ENCODE data around the gene RERE. TPM values are rescaled to one million over a fixed set of nuclear protein-coding genes. Genes with fewer than 3 reads are reported as not detected.

RERE gene
- total and polyA plus RNA-seq, 2 donors (not counting 3 experiments of a cell fraction or from before 2014, with no cell fraction given): 14.1 to 113 TPM

- Histone ChIP-seq H3K4me1 (ENCODE audit: control insufficient read depth, extremely low read depth, insufficient read depth, low read length) (peaks cover 27% of the 10 kb centered on the region), H2AFZ (ENCODE audit: low read depth, low read length) (no peak overlapping the region), H3K9ac (replicated peaks; ENCODE audit: extremely low read depth, insufficient read depth, low read length) (peak overlapping the region; percentile 81), H3K27me3 (ENCODE audit: control insufficient read depth in 2 of 2, insufficient read depth in 2 of 2, low read length in 2 of 2) (no peaks in the 10 kb centered on the region), H3K9me1 (replicated peaks; ENCODE audit: control insufficient read depth, extremely low read depth, insufficient read depth, low read length) (no peaks in the 10 kb centered on the region), H3K27ac (ENCODE audit: insufficient read depth, low read depth, low read length) (peak overlapping the region; percentile 62), H4K20me1 (replicated peaks; ENCODE audit: control insufficient read depth, extremely low read depth, insufficient read depth, low read length) (no peaks in the 10 kb centered on the region), H3K9me3 (replicated peaks; ENCODE audit: control insufficient read depth, insufficient read depth, low read length) (no peaks in the 10 kb centered on the region), H3K36me3 (ENCODE audit: control insufficient read depth in 2 of 2, extremely low read depth in 1 of 2, insufficient read depth in 2 of 2, low read length in 2 of 2) (peaks cover 4 to 14% of the 10 kb centered on the region in 2 experiments), H3K4me2 (ENCODE audit: insufficient read depth, low read length) (peak overlapping the region; percentile 97), H3K4me3 (replicated peaks in 1 of 3; ENCODE audit: insufficient read depth in 1 of 3, low read depth in 1 of 3, low read length in 3 of 3) (peak overlapping the region; percentile 79 to 90 (median 87)), H3K79me2 (ENCODE audit: control insufficient read depth, insufficient read depth, low read length) (peaks cover 52% of the 10 kb centered on the region)
- FAIRE-seq (peak; percentile 74), DNase-seq (ENCODE audit: low read depth, low spot score) (peak; percentile 70)
- CTCF ChIA-PET: interaction anchor here (1.3 to 3.6 kb wide), 6 partner anchors 10 to 281 kb away, joined by 3 to 28 read pairs (median 4); no protein-coding TSS in a partner anchor
- intact Hi-C loops (cut with micrococcal nuclease) (loop anchor here (1.0 to 10.0 kb wide), 4 partner anchors 10 to 432 kb away; no protein-coding TSS in a partner anchor), dilution Hi-C loops (cut with MboI; ENCODE audit: extremely low pct_ligation_motif_present, low sequenced_read_pairs) (no loop called here)
- no TSS peak for BruUV-seq (replicated peaks)
- TF ChIP-seq POLR2A (IDR thresholded peaks at IDR 0.05; ENCODE audit: low read depth, low read length): peak; percentile 26
- no peak for TF ChIP-seq CTCF (IDR thresholded peaks at IDR 0.05; ENCODE audit: extremely low read depth in 1 of 2, insufficient read depth in 1 of 2, low read depth in 1 of 2, low read length in 2 of 2)
- POLR2A ChIA-PET: interaction anchor here (1.2 kb wide), 1 partner anchor 11 kb away, joined by 4 read pairs; no protein-coding TSS in a partner anchor
These were observed 394.8 kb downstream of the RERE start for GRCh38 chr1:8422510-8423268.

- FAIRE-seq: no peak
- no TSS peak for BruUV-seq (replicated peaks)
These were observed 395.7 kb downstream of the RERE start for GRCh38 chr1:8421721-8422120.

More at GRCh38 chr1:8421721-8422120, 395.7 kb downstream of the RERE start:
- TF ChIP-seq POLR2A (IDR thresholded peaks at IDR 0.05; ENCODE audit: low read depth, low read length) (no peak), JUN (IDR thresholded peaks at IDR 0.05; ENCODE audit: borderline replicate concordance, insufficient read depth, insufficient read length, low read depth) (no peak), CTCF (IDR thresholded peaks at IDR 0.05; ENCODE audit: extremely low read depth in 1 of 2, insufficient read depth in 1 of 2, low read depth in 1 of 2, low read length in 2 of 2) (no peak)
- ChIA-PET POLR2A (interaction anchor here (1.2 kb wide), 1 partner anchor 10 kb away, joined by 4 read pairs; no protein-coding TSS in a partner anchor), CTCF (interaction anchor here (1.1 to 3.6 kb wide), 5 partner anchors 9 to 48 kb away, joined by 3 to 28 read pairs (median 4); no protein-coding TSS in a partner anchor)
- peaks cover 5 to 14% of the 10 kb centered on the region in 2 experiments for H3K36me3 ChIP-seq (ENCODE audit: control insufficient read depth in 2 of 2, extremely low read depth in 1 of 2, insufficient read depth in 2 of 2, low read length in 2 of 2)
- H3K4me3 ChIP-seq (replicated peaks in 1 of 3; ENCODE audit: insufficient read depth in 1 of 3, low read depth in 1 of 3, low read length in 3 of 3): peak overlapping the region in 2 of 3 experiments; percentile 31 to 87
- H3K4me1 ChIP-seq (ENCODE audit: control insufficient read depth, extremely low read depth, insufficient read depth, low read length): peaks cover 30% of the 10 kb centered on the region
- peak overlapping the region; percentile 81 for H3K9ac ChIP-seq (replicated peaks; ENCODE audit: extremely low read depth, insufficient read depth, low read length)
- H3K4me2 ChIP-seq (ENCODE audit: insufficient read depth, low read length): peak overlapping the region; percentile 97
- H2AFZ ChIP-seq (ENCODE audit: low read depth, low read length): no peak overlapping the region
- H3K9me1 ChIP-seq (replicated peaks; ENCODE audit: control insufficient read depth, extremely low read depth, insufficient read depth, low read length): no peaks in the 10 kb centered on the region
- H3K27ac ChIP-seq (ENCODE audit: insufficient read depth, low read depth, low read length): no peak overlapping the region
- intact Hi-C loops (cut with micrococcal nuclease): loop anchor here (1.0 to 10.0 kb wide), 4 partner anchors 9 to 433 kb away; no protein-coding TSS in a partner anchor
- DNase-seq (ENCODE audit: low read depth, low spot score): no peak
- no peaks in the 10 kb centered on the region for H3K27me3 ChIP-seq (ENCODE audit: control insufficient read depth in 2 of 2, insufficient read depth in 2 of 2, low read length in 2 of 2)
- H3K9me3 ChIP-seq (replicated peaks; ENCODE audit: control insufficient read depth, insufficient read depth, low read length): no peaks in the 10 kb centered on the region
- dilution Hi-C loops (cut with MboI; ENCODE audit: extremely low pct_ligation_motif_present, low sequenced_read_pairs): no loop called here
- H3K79me2 ChIP-seq (ENCODE audit: control insufficient read depth, insufficient read depth, low read length): peaks cover 56% of the 10 kb centered on the region
- no peaks in the 10 kb centered on the region for H4K20me1 ChIP-seq (replicated peaks; ENCODE audit: control insufficient read depth, extremely low read depth, insufficient read depth, low read length)
